Panc1 (cell line): ENCODE data around the gene CDKN1A. TPM values are rescaled to one million over a fixed set of nuclear protein-coding genes. Genes with fewer than 3 reads are reported as not detected.

Experiments used
- ATAC-seq: fragments of 200-7000 bp; cut with Tn5 transposase; 2 replicates; pipeline ENCODE4 v1.9.1; 2020; ENCODE audit warnings: mild to moderate bottlenecking, moderate library complexity
- BruUV-seq: library from RNA; stranded (reverse); fragments of 400-500 nt; replicated peaks from 2 replicates; lab custom pipeline; 2021; lab: Mats Ljungman, UMichigan
- CTCF ChIA-PET: fragments of 300-600 bp; sonication (Branson Sonifier 250); formaldehyde crosslinking; loops from one replicate; lab custom pipeline; 2022; ENCODE audit warnings: antibody characterized with exemption; lab: Charles Lee
- POLR2A ChIA-PET: fragments of 300-600 bp; sonication (Branson Sonifier 250); formaldehyde crosslinking; loops from one replicate; lab custom pipeline; 2022; ENCODE audit warnings: antibody characterized with exemption; lab: Charles Lee
- DNase-seq: peaks from one replicate; pipeline ENCODE4 v3.0.0-alpha.2; 2010; ENCODE audit warnings: low read depth, low spot score
- H3K27ac ChIP-seq: 2 replicates; pipeline ENCODE4 v1.5.1; 2011; ENCODE audit warnings: mild to moderate bottlenecking, low read length, inconsistent platforms
- H3K27me3 ChIP-seq: fragments of 200-500 bp; sonication (Bioruptor generic); 2 replicates; pipeline ENCODE4 v1.6.0; 2014; ENCODE audit warnings: low read length, inconsistent platforms; ENCODE audit not compliant: control insufficient read depth, insufficient read depth
- H3K36me3 ChIP-seq: fragments of 200-500 bp; sonication (Bioruptor generic); 2 replicates; pipeline ENCODE4 v1.5.1; 2014; ENCODE audit warnings: inconsistent platforms, mild to moderate bottlenecking, low read length, moderate library complexity; ENCODE audit not compliant: control insufficient read depth, insufficient read depth
- H3K4me1 ChIP-seq: 2 replicates; pipeline ENCODE4 v1.5.1; 2011; ENCODE audit warnings: inconsistent platforms, mild to moderate bottlenecking, low read length, moderate library complexity; ENCODE audit not compliant: control insufficient read depth, insufficient read depth
- H3K4me3 ChIP-seq, 2 experiments: 2 replicates each; pipeline ENCODE4 v1.5.1; 2011 to 2012; ENCODE audit warnings: low read depth in 2 of 2, low read length in 2 of 2, mild to moderate bottlenecking in 2 of 2, inconsistent platforms in 1 of 2, moderate library complexity in 1 of 2
- H3K9me3 ChIP-seq: fragments of 200-500 bp; sonication (Bioruptor generic); 2 replicates; pipeline ENCODE4 v1.5.1; 2014; ENCODE audit warnings: low read depth, mild to moderate bottlenecking, inconsistent platforms, low read length, moderate library complexity; ENCODE audit not compliant: control insufficient read depth, insufficient read depth
- CTCF ChIP-seq: fragments of 450-650 bp; IDR thresholded peaks from 2 replicates; pipeline ENCODE4 v1.5.1; 2017; ENCODE audit warnings: mild to moderate bottlenecking
- POLR2AphosphoS5 ChIP-seq: IDR thresholded peaks from 2 replicates; pipeline ENCODE4 v1.6.1; 2012; ENCODE audit warnings: mild to moderate bottlenecking, low read depth, low read length, moderate library complexity
- REST ChIP-seq, 2 experiments: IDR thresholded peaks; 2 replicates each; pipeline ENCODE4 v1.6.1; 2011 to 2012; ENCODE audit warnings: low read depth in 2 of 2, control low read depth in 1 of 2, low read length in 1 of 2, mild to moderate bottlenecking in 1 of 2, moderate library complexity in 1 of 2; ENCODE audit not compliant: insufficient read depth in 1 of 2
- SIN3A ChIP-seq: IDR thresholded peaks from 2 replicates; pipeline ENCODE4 v1.6.1; 2012; ENCODE audit warnings: low read depth, mild to moderate bottlenecking, low read length, moderate library complexity, borderline replicate concordance; ENCODE audit not compliant: insufficient read depth
- TCF7L2 ChIP-seq: IDR thresholded peaks from 2 replicates; pipeline ENCODE4 v1.6.1; 2011; ENCODE audit warnings: mild to moderate bottlenecking, low read depth, low read length, inconsistent platforms
- in situ Hi-C: cut with HindIII; loops from 2 replicates; pipeline ENCODE4 v1.10.0; 2016; ENCODE audit warnings: low sequenced_read_pairs, low pct_unique_long_range_greater_than_20kb
- intact Hi-C: fragments of 100-400 bp; cut with micrococcal nuclease; formaldehyde crosslinking; loops from one replicate; pipeline ENCODE4 v1.10.0; 2022; ENCODE audit not compliant: unreplicated experiment
- total RNA-seq: library from RNA; stranded (reverse); gene quantifications from one replicate; pipeline ENCODE4 v1.2.1, GENCODE V29; 2021; ENCODE audit not compliant: unreplicated experiment

CDKN1A gene
- total RNA-seq, 1 experiment from 2014 or later, result 46.2 TPM

DNA sequence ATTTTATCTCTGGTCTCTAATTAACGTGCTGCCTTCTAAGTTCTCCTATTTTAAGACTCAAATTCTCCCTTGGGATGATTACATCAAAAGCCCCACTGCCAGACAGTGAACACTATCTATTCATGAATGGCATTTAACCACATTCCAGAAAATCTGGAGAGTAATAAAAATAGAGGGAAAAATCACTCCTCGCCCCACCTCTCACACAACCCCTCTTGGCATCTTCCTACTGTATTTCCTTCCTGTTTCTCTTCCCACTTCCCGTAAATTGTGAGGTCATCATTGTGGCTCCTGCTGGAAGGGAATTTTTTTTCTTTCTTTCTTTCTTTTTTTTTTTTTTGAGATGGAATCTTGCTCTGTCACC lies 50.6 kb downstream of the CDKN1A start:
- Histone ChIP-seq H3K4me3 (no peak overlapping the region), H3K27me3 (no peaks in the 10 kb centered on the region), H3K27ac (no peak overlapping the region), H3K36me3 (no peaks in the 10 kb centered on the region), H3K9me3 (no peaks in the 10 kb centered on the region), H3K4me1 (no peaks in the 10 kb centered on the region)
- intact Hi-C loops, result no loop called here
- BruUV-seq, result no TSS peak
- TF ChIP-seq TCF7L2, result no peak
- TF ChIP-seq SIN3A, result no peak
- no peak for TF ChIP-seq POLR2AphosphoS5
- no peak for TF ChIP-seq REST (IDR thresholded peaks at IDR 0.05; ENCODE audit: insufficient read depth in 1 of 2, low read depth in 2 of 2, low read length in 1 of 2)
- no peak for TF ChIP-seq CTCF
- ATAC-seq (no peak), DNase-seq (no peak)
- POLR2A ChIA-PET, result no interaction called here
- in situ Hi-C loops, result no loop called here
- CTCF ChIA-PET, result no interaction called here

DNA sequence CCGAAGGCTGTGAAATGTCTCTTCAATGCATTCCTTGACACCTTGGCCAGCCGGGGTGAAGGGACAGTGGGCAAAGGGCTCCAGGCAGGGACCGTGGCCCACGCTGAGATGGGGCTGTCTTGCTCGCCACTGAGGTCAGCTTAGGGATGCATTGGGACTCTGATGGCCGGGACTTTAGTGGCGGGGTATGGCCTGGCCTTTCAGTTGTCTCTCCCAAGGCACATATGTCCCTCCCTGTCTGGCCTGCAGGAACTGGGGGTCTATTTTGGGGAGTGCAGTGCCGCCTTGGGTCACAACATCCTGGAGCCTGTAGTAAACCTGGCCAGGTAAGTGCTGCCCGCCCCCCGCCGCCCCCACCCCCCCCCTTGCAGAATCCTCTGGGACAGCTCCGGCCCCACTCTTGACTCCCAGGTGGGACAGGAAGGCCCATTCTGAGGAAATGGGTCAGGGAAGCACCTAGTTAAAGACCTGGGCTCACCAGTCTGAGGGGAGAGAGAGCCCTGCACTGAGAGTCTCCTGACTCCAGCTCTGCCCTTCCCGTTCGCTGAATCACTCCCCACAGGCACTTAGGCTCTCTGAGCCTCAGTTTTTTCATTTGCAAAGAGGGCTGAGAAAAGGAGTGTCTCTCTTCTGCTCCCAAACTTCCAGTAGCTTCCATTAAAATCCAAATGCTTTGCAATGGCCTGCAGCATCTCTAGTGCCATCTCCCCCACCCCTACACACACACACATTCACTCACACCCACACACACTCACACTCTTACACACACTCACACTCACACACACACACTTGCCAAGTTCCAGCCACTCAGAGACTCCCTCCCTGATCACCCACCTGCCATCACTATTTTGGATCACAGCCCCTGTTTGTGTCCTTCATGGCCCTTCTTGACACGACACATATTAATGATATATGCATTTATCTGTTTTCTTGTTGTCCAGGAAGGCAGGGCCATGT lies 52.2 kb downstream of the CDKN1A start:
- TF ChIP-seq POLR2AphosphoS5 (no peak), SIN3A (no peak), REST (IDR thresholded peaks at IDR 0.05; ENCODE audit: insufficient read depth in 1 of 2, low read depth in 2 of 2, low read length in 1 of 2) (no peak), TCF7L2 (no peak), CTCF (no peak)
- no TSS peak for BruUV-seq
- Histone ChIP-seq H3K4me3 (no peak overlapping the region), H3K27ac (no peak overlapping the region), H3K27me3 (no peaks in the 10 kb centered on the region), H3K4me1 (peaks cover 6% of the 10 kb centered on the region; the same call in 1 of the 2 replicates), H3K9me3 (no peaks in the 10 kb centered on the region), H3K36me3 (no peaks in the 10 kb centered on the region)
- in situ Hi-C loops (no loop called here), intact Hi-C loops (no loop called here)
- DNase-seq (no peak), ATAC-seq (no peak; the same call in 1 of the 2 replicates)
- CTCF ChIA-PET, result no interaction called here
- POLR2A ChIA-PET, result no interaction called here
